Endothelial cell of umbilical vein (primary cell): Measurements from ENCODE around the gene PCTP. TPM values are rescaled to one million over a fixed set of nuclear protein-coding genes. Genes with fewer than 3 reads are reported as not detected.

Source experiments
- BruUV-seq: library from RNA; stranded (reverse); fragments of 400-500 nt; replicated peaks from 2 replicates; lab custom pipeline; 2021; lab: Mats Ljungman, UMichigan
- CTCF ChIA-PET: fragments of 300-600, 350-600 bp; sonication (Branson Sonifier 250); formaldehyde crosslinking; loops from one replicate; lab custom pipeline; 2021; ENCODE audit warnings: antibody characterized with exemption, inconsistent platforms; lab: Charles Lee
- POLR2A ChIA-PET: fragments of 300-600, 350-600 bp; sonication (Branson Sonifier 250); formaldehyde crosslinking; loops from one replicate; lab custom pipeline; 2021; ENCODE audit warnings: antibody characterized with exemption, inconsistent platforms; lab: Charles Lee
- DNase-seq: peaks from one replicate; pipeline ENCODE4 v3.0.0-alpha.2; 2011; ENCODE audit warnings: low read depth, low spot score
- FAIRE-seq: peaks from 2 replicates; lab custom pipeline; 2011; peaks lifted over from hg19 to GRCh38; lab: Jason Lieb, UNC
- H2AFZ ChIP-seq: 2 replicates; pipeline ENCODE4 v1.6.0; 2012; ENCODE audit warnings: low read depth, low read length, control low read depth, inconsistent platforms
- H3K27ac ChIP-seq: 2 replicates; pipeline ENCODE4 v1.5.1; 2011; ENCODE audit warnings: low read depth, mild to moderate bottlenecking, control low read depth, low read length, moderate library complexity; ENCODE audit not compliant: insufficient read depth
- H3K27me3 ChIP-seq, 2 experiments: 2 replicates each; pipeline versions ENCODE4 v1.6.0 to v1.6.1; 2011; ENCODE audit warnings: low read length in 2 of 2, mixed read lengths in 1 of 2; ENCODE audit not compliant: control insufficient read depth in 2 of 2, insufficient read depth in 2 of 2
- H3K36me3 ChIP-seq, 2 experiments: 2 replicates in 1 of 2; 3 replicates in 1 of 2; pipeline ENCODE4 v1.5.1; 2011; ENCODE audit warnings: low read length in 2 of 2, mild to moderate bottlenecking in 1 of 2, moderate library complexity in 1 of 2; ENCODE audit not compliant: control insufficient read depth in 2 of 2, insufficient read depth in 2 of 2; ENCODE audit errors: extremely low read depth in 1 of 2
- H3K4me1 ChIP-seq: 3 replicates; pipeline ENCODE4 v1.5.1; 2011; ENCODE audit warnings: mild to moderate bottlenecking, low read length; ENCODE audit not compliant: control insufficient read depth, insufficient read depth; ENCODE audit errors: extremely low read depth
- H3K4me2 ChIP-seq: 2 replicates; pipeline ENCODE4 v1.6.1; 2011; ENCODE audit warnings: low read length, control low read depth, mixed read lengths; ENCODE audit not compliant: insufficient read depth
- H3K4me3 ChIP-seq, 3 experiments: fragments of 200-600 bp in 1 of 3; sonication (generic), shearing (Covaris generic) in 1 of 3; replicated peaks in 1 of 3; 2 replicates each; pipeline ENCODE4 v1.5.1; 2011 to 2016; ENCODE audit warnings: control low read depth in 3 of 3, low read length in 3 of 3, mild to moderate bottlenecking in 2 of 3, inconsistent platforms in 1 of 3, low read depth in 1 of 3, moderate library complexity in 1 of 3; ENCODE audit not compliant: insufficient read depth in 1 of 3
- H3K79me2 ChIP-seq: 2 replicates; pipeline ENCODE4 v1.6.0; 2012; ENCODE audit warnings: low read length, inconsistent platforms; ENCODE audit not compliant: control insufficient read depth, insufficient read depth
- H3K9ac ChIP-seq: replicated peaks from 2 replicates; pipeline ENCODE3; 2011; ENCODE audit warnings: low read length, control low read depth; ENCODE audit not compliant: insufficient read depth; ENCODE audit errors: extremely low read depth
- H3K9me1 ChIP-seq: replicated peaks from 3 replicates; pipeline ENCODE4 v1.6.0; 2011; ENCODE audit warnings: mild to moderate bottlenecking, low read length; ENCODE audit not compliant: control insufficient read depth, insufficient read depth; ENCODE audit errors: extremely low read depth
- H3K9me3 ChIP-seq: replicated peaks from 2 replicates; pipeline ENCODE4 v1.5.1; 2012; ENCODE audit warnings: low read length, inconsistent platforms; ENCODE audit not compliant: control insufficient read depth, insufficient read depth
- H4K20me1 ChIP-seq: replicated peaks from 2 replicates; pipeline ENCODE3; 2011; ENCODE audit warnings: mild to moderate bottlenecking, low read length; ENCODE audit not compliant: control insufficient read depth, insufficient read depth; ENCODE audit errors: extremely low read depth
- CTCF ChIP-seq, 2 donors: IDR thresholded peaks; 1 replicate in 1 of 2; 2 replicates in 1 of 2; pipeline ENCODE4 v1.5.1; 2011; ENCODE audit warnings: low read length in 2 of 2, mild to moderate bottlenecking in 2 of 2, moderate library complexity in 2 of 2, control low read depth in 1 of 2, inconsistent platforms in 1 of 2, low read depth in 1 of 2; ENCODE audit not compliant: insufficient read depth in 1 of 2; ENCODE audit errors: extremely low read depth in 1 of 2
- GATA2 ChIP-seq: IDR thresholded peaks from 2 replicates; pipeline ENCODE4 v1.7.0; 2011; ENCODE audit warnings: low read depth, mild to moderate bottlenecking, moderate library complexity, mixed read lengths, low read length; ENCODE audit not compliant: insufficient read length, insufficient read depth
- JUN ChIP-seq: IDR thresholded peaks from 2 replicates; pipeline ENCODE4 v1.6.1; 2011; ENCODE audit warnings: borderline replicate concordance, low read depth; ENCODE audit not compliant: insufficient read length, insufficient read depth
- POLR2A ChIP-seq: IDR thresholded peaks from 2 replicates; pipeline ENCODE4 v1.6.1; 2012; ENCODE audit warnings: low read depth, mild to moderate bottlenecking, control low read depth, low read length
- POLR2AphosphoS5 ChIP-seq: IDR thresholded peaks from 2 replicates; pipeline ENCODE4 v1.6.1; 2012; ENCODE audit warnings: low read depth, mild to moderate bottlenecking, control low read depth, low read length, moderate library complexity; ENCODE audit not compliant: insufficient read depth
- dilution Hi-C: fragments of 300-500 bp; cut with MboI; formaldehyde crosslinking; loops from one replicate; pipeline ENCODE4 v1.15.0; 2019; ENCODE audit warnings: low sequenced_read_pairs; ENCODE audit not compliant: extremely low pct_ligation_motif_present
- intact Hi-C: fragments of 100-400 bp; cut with micrococcal nuclease; formaldehyde crosslinking; loops from one replicate; pipeline ENCODE4 v1.10.0; 2022
- polyA plus RNA-seq, 4 experiments: library from polyadenylated mRNA; depleted of rRNA in 3 of 4; stranded (reverse) in 3 of 4; unstranded in 1 of 4; fragments of >200 nt; gene quantifications; 2 replicates each; pipeline versions ENCODE4 v1.2.1 to v1.2.3, GENCODE V29; 2011 to 2012; ENCODE audit warnings: missing spikeins in 1 of 4
- total RNA-seq: library from RNA; stranded (reverse); gene quantifications from 2 replicates; pipeline ENCODE4 v1.2.3, GENCODE V29; 2021
- TF ChIP-seq, protein P1 (sequence below): IDR thresholded peaks from 2 replicates; pipeline ENCODE4 v1.6.1; 2011; ENCODE audit not compliant: insufficient read depth, insufficient read length

Gene PCTP
- total and polyA plus RNA-seq, 2 donors (not counting 3 experiments of a cell fraction or from before 2014, with no cell fraction given): 13.5 to 18.3 TPM

DNA sequence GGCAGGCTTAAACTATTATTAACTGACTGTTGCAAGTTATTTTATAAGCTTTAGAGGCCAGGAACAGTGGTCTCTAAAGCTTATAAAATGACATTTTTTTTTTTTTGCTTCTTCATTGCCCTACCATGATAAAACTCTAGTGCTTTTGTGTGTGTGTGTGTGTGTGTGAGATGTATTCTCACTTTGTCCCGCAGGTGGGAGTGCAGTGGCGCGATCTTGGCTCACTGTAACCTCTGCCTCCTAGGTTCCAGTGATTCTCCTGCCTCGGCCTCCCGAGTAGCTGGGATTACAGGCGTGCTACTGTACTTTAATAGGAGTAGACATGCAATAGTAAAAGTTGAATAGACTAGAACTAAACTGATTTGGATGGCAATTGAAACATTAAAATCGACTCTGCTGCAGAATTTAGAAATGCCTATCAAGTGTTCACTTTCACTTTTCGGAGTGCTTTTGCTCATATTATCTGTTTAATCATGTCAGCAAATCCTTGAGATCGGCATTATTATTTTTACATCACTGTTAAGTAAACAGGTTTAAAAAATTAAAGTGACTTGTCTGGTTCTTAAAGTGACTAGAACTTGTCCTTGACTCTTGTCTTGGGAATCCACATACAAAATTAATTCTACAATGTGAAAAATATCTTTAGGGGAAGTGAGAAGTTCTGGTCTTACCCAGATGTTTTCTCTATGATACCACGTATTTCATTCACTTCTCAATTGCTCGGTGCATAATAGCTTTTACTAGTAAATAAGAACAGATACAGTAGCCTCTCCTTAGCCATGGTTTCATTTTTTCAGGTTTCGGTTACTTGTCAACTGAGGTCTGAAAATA lies 8.4 kb upstream of the PCTP start:
- intact Hi-C loops (no loop called here), dilution Hi-C loops (no loop called here)
- Histone ChIP-seq H4K20me1 (no peaks in the 10 kb centered on the region), H3K36me3 (no peaks in the 10 kb centered on the region), H3K4me1 (no peaks in the 10 kb centered on the region), H3K4me3 (no peak overlapping the region), H3K27ac (no peak overlapping the region), H3K9me3 (no peaks in the 10 kb centered on the region), H2AFZ (no peak overlapping the region), H3K27me3 (no peaks in the 10 kb centered on the region), H3K79me2 (no peaks in the 10 kb centered on the region), H3K9me1 (no peaks in the 10 kb centered on the region), H3K4me2 (no peak overlapping the region), H3K9ac (no peak overlapping the region)
- FAIRE-seq (no peak), DNase-seq (no peak)
- BruUV-seq: no TSS peak
- ChIA-PET CTCF (interaction anchor here (0.9 to 1.4 kb wide), 3 partner anchors 8 to 24 kb away, joined by 3 to 6 read pairs (median 4); partner anchors contain the start of gene PCTP), POLR2A (no interaction called here)
- no peak for TF ChIP-seq GATA2
- no peak for TF ChIP-seq POLR2A
- TF ChIP-seq, protein P1, sequence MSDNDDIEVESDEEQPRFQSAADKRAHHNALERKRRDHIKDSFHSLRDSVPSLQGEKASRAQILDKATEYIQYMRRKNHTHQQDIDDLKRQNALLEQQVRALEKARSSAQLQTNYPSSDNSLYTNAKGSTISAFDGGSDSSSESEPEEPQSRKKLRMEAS: no peak
- TF ChIP-seq CTCF (IDR thresholded peaks at IDR 0.05; ENCODE audit: extremely low read depth in 1 of 2, insufficient read depth in 1 of 2, low read depth in 1 of 2, low read length in 2 of 2): no peak
- no peak for TF ChIP-seq POLR2AphosphoS5
- TF ChIP-seq JUN: no peak
